ENCODE results near the gene UQCRC2.

The UQCRC2 gene

DNA sequence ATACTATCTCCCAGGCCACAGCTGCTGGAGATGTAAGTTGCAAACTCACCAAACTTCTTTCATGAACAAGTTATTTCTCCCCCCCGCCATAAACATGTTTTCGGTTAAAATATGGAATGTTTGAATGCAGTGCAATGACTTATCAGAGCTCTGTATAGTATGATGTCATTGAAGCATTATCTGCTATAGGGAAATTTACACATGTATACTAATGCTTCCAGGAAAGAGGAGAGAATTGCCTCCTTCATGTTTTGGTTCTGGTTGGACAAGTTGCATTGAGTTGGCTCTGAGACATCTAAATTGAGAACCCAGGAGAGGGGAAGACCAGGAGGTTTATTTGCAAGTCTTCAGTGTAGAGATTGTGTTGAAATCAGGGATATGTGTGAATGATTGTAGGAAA is 20.8 kb downstream of the UQCRC2 start:
- Histone ChIP-seq H3K4me3 (ENCODE audit: low read depth, low read length) (no peak overlapping the region), H3K36me3 (peaks cover 85% of the 10 kb centered on the region), H3K9me3 (ENCODE audit: severe bottlenecking) (no peaks in the 10 kb centered on the region), H3K27me3 (ENCODE audit: insufficient read depth, low read depth, severe bottlenecking) (no peaks in the 10 kb centered on the region), H3K27ac (no peak overlapping the region)
- DNase-seq: no peak
- TF ChIP-seq, protein P1, sequence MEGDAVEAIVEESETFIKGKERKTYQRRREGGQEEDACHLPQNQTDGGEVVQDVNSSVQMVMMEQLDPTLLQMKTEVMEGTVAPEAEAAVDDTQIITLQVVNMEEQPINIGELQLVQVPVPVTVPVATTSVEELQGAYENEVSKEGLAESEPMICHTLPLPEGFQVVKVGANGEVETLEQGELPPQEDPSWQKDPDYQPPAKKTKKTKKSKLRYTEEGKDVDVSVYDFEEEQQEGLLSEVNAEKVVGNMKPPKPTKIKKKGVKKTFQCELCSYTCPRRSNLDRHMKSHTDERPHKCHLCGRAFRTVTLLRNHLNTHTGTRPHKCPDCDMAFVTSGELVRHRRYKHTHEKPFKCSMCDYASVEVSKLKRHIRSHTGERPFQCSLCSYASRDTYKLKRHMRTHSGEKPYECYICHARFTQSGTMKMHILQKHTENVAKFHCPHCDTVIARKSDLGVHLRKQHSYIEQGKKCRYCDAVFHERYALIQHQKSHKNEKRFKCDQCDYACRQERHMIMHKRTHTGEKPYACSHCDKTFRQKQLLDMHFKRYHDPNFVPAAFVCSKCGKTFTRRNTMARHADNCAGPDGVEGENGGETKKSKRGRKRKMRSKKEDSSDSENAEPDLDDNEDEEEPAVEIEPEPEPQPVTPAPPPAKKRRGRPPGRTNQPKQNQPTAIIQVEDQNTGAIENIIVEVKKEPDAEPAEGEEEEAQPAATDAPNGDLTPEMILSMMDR (IDR thresholded peaks at IDR 0.05; ENCODE audit: low read depth, low read length): no peak

DNA sequence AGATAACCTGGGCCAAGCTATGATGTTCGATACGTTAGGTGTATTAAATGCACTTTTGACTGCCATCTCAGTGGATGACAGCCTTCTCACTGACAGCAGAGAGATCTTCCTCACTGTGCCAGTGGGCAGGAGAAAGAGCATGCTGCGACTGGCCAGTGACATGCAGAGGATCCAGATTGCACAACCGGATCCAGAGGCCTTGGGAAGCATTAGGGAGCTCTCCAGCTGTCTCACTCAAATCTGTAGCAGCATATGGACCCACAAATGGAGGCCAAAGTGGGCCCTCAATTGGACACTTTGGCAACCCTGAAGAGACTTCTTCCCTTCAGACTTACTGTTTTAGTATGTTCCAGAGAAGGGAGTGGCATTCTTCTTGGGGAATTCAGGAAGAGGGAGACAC is 26.9 kb downstream of the UQCRC2 start:
- H3K27ac ChIP-seq: no peak overlapping the region
- H3K9me3 ChIP-seq (ENCODE audit: severe bottlenecking): no peaks in the 10 kb centered on the region
- no peak overlapping the region for H3K4me3 ChIP-seq (ENCODE audit: low read depth, low read length)
- TF ChIP-seq, protein P1 (IDR thresholded peaks at IDR 0.05; ENCODE audit: low read depth, low read length): no peak
- DNase-seq: no peak
- peaks cover 93% of the 10 kb centered on the region for H3K36me3 ChIP-seq
- no peaks in the 10 kb centered on the region for H3K27me3 ChIP-seq (ENCODE audit: insufficient read depth, low read depth, severe bottlenecking)

DNA sequence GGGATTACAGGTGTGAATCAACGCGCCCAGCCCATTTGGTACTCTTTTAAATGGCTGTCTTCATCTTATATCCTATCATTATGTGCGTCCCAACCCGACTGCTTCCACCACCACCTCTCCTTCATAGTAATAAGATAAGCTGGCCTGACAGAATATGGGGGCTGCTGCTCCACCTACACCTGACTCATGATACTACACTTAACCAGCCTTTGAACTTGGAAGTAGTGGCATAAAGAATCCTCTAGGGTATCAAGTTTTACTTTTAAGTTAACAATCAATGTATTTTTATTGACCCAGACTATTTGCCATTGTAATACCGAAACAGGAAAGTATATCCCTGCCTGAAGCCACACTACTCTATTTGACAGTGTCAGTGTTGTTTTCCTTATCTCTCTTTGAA is 28.9 kb downstream of the UQCRC2 start:
- H3K27ac ChIP-seq: no peak overlapping the region
- DNase-seq: no peak
- H3K4me3 ChIP-seq (ENCODE audit: low read depth, low read length): no peak overlapping the region
- TF ChIP-seq, protein P1 (IDR thresholded peaks at IDR 0.05; ENCODE audit: low read depth, low read length): no peak
- H3K27me3 ChIP-seq (ENCODE audit: insufficient read depth, low read depth, severe bottlenecking): no peaks in the 10 kb centered on the region
- no peaks in the 10 kb centered on the region for H3K9me3 ChIP-seq (ENCODE audit: severe bottlenecking)
- peaks cover 78% of the 10 kb centered on the region for H3K36me3 ChIP-seq

DNA sequence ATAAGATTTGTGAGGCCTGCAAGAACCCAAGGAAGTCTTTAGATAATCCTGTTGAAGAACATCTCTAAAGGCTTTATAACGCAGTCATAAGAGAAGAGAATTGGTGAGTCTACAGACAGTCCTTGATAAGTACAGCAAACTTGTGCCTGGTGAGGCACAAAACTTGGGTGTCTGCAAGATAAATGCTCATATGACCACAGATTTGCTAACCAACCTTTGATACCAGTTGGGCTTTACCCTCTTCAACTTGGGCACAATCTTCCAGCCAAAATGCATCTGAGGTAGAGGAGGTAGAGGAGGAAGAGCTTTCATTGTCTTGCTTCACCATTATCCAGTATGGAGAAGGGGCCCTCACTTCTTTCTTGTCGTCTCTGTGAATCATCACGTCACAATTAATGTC is 30.9 kb downstream of the UQCRC2 start:
- DNase-seq: no peak
- H3K9me3 ChIP-seq (ENCODE audit: severe bottlenecking): no peaks in the 10 kb centered on the region
- H3K4me3 ChIP-seq (ENCODE audit: low read depth, low read length): no peak overlapping the region
- TF ChIP-seq, protein P1 (IDR thresholded peaks at IDR 0.05; ENCODE audit: low read depth, low read length): no peak
- H3K27me3 ChIP-seq (ENCODE audit: insufficient read depth, low read depth, severe bottlenecking): no peaks in the 10 kb centered on the region
- no peak overlapping the region for H3K27ac ChIP-seq
- H3K36me3 ChIP-seq: peaks cover 59% of the 10 kb centered on the region

DNA sequence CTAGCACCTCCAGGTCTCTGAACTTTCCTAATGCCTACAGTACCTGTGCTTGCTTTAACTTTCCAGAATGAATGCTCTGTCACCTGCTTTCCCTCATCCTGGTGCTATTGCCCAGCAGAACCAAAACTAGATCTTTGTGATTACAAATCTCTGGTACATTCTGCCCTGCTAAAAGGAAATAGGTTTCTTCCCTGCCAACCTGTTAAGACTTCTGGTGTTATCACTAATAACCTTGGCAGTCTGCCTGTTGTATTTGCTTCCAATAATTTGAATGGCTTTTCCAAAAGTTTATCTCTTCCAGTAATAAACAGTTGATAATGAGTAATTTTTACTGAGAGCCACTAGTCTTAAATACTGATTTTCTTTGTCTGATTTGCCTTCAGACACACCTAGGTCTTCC is 32.4 kb downstream of the UQCRC2 start:
- Histone ChIP-seq H3K9me3 (ENCODE audit: severe bottlenecking) (no peaks in the 10 kb centered on the region), H3K4me3 (ENCODE audit: low read depth, low read length) (no peak overlapping the region)
- DNase-seq: no peak

More for the DNA sequence above, 32.4 kb downstream of the UQCRC2 start:
- TF ChIP-seq, protein P1 (IDR thresholded peaks at IDR 0.05; ENCODE audit: low read depth, low read length): no peak
- Histone ChIP-seq H3K36me3 (peaks cover 47% of the 10 kb centered on the region), H3K27ac (no peak overlapping the region), H3K27me3 (ENCODE audit: insufficient read depth, low read depth, severe bottlenecking) (no peaks in the 10 kb centered on the region)

Measured in WERI-Rb-1 (cell line).